HG03064 (cell line): ENCODE results near the gene RPS6KB2.
"Not testable (repeated sequence)": the region's sequence is repeated elsewhere in the genome, so short reads cannot be mapped to it uniquely, and the experiment has no call there.

Experiments used
- ATAC-seq: cut with Tn5 transposase; IDR thresholded peaks from one replicate; pipeline ENCODE4 v1.9.1; 2021; ENCODE audit warnings: low read depth; ENCODE audit not compliant: unreplicated experiment

RPS6KB2 gene

GRCh38 chr11:67397536-67397935 lies 30.8 kb upstream of the RPS6KB2 start:
- no peak for ATAC-seq

- ATAC-seq, result no peak
Observed at GRCh38 chr11:67397986-67398660, 30.2 kb upstream of the RPS6KB2 start.

- ATAC-seq, result no peak
Observed at GRCh38 chr11:67398661-67399563, 29.4 kb upstream of the RPS6KB2 start.

- no peak for ATAC-seq
Observed at GRCh38 chr11:67400251-67400941, 27.9 kb upstream of the RPS6KB2 start.

DNA sequence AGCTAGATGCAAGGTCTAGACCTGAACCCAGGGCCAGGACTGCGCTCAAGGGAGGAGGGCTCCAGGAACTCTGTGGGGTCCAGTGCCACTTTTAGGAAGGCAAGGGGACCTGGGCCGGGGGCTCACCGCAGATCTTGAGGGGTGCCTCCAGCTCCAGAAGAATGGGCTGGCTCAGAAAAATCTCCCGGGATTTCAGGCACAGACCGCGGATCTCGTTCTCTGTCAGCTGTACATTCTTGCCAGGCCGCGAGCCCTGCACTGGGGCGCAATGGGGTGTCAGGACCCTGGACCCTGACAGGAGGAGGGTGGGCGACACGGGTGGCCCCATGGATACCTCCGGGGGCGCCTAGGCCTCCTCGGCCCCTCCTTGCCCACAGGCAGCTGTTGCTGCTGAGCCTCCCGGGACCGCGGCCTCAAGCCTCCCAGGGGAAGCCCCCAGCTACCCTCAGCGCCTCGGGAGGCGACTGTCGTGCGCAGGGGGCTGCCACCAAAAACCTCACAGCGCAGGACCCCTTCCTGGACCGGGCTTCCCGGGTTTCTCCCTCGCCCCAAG lies 27.3 kb upstream of the RPS6KB2 start:
- ATAC-seq, result no peak

DNA sequence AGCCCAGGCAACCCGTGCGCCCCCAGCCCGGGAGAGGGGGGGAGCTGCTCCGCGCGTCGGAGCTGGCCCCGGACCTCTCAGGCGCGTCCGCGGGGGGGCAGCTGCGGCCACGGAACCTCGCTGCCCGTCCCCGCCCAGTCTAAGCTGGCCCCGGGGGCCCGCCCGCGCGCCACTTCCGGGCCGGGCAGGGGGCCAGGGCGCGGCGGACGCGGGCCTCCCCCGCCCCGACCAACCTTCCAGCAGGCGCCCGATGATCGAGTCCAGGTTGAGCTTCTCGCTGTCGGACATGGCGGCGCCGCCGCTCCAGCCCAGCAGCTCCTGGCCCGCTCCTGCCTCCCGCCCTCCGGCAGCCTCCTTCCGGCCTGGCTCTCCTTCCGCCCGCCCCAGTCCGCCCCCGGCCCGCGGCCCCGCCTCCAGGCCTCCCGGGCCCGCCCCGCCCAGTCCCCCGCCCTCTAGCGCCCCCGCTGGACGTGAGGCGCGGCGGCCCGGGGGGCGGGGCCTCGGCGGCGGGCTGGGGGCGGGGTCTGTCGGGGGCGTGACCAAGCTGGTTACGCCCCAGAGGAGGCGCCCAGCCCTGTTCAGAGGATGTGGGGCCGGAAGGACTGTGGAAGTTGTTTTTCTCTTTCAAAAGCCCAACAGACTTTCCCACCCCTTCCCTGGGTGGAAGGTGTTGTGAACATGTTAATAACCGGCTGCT lies 26.7 kb upstream of the RPS6KB2 start, which contains the start of gene PPP1CA:
Gene PPP1CA (minus strand): TSS at position 364 of the 697 bp plus-strand sequence. CDS start 76 bp downstream, at position 288.
- peak; percentile 50 for ATAC-seq

GRCh38 chr11:67402192-67402839 lies 26.0 kb upstream of the RPS6KB2 start:
- ATAC-seq, result not testable (repeated sequence)

GRCh38 chr11:67403085-67403484 lies 25.2 kb upstream of the RPS6KB2 start:
- ATAC-seq, result not testable (repeated sequence)

DNA sequence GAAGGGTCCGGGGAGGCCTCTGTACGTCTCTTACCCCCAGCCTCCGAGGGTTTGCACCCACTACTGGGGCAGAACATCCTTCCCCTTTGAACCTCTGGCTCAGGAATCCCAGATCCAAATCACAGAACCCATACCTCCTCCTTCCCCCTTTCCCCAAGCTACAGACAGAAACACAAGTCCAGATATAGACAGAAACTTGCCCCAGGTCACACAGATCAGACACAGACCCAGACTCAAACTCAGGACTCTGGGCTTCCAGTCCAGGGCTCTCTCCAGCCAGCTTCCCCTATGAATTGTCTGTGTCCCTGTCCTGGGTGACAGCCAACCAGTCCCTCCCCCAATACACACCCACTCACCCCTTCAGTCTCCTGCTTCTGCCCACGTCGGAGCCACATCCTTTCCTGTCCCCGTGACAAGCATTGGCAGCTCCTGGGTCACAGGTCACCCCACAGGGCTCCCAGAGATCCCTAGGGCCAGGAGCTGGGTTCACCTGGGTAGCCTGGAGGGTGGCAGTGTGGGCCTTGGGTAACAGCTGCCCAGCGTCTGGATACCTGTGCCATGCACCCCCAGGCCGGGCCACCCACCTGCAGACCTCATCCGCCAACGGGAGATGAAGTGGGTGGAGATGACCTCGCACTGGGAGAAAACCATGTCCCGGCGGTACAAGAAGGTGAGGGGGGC lies 23.6 kb upstream of the RPS6KB2 start:
- no peak for ATAC-seq

- no peak for ATAC-seq
Observed at GRCh38 chr11:67405196-67405567, 23.1 kb upstream of the RPS6KB2 start.

GRCh38 chr11:67405688-67406339 lies 22.5 kb upstream of the RPS6KB2 start:
- ATAC-seq, result no peak

- no peak for ATAC-seq
Observed at GRCh38 chr11:67406420-67406968, 21.8 kb upstream of the RPS6KB2 start.

- ATAC-seq, result no peak
Observed at GRCh38 chr11:67406969-67407687, 21.2 kb upstream of the RPS6KB2 start.

DNA sequence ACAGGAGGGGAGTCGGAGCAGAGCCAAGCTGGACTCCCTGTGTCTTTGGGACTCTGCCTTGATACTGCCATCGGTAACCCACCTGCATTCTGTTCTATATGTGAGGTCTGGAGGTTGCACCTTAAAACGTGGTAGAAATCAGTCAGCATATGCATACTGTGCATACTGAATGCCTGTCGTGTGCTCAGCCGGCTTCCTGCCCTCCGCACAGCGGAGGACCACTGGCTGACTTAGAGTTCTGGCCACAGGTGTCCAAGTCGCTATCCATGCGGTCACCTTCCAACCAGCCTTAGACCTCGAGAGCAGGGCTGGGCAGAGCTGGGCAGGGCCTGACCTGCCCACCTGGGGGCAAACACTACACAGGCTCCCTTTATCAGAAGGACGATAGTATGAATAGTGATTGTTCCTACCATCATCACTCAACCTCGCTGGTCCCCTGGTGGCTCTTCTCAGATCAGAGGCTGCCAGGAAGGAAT lies 20.6 kb upstream of the RPS6KB2 start:
- no peak for ATAC-seq

- no peak for ATAC-seq
Observed at GRCh38 chr11:67408437-67409200, 19.7 kb upstream of the RPS6KB2 start.

- no peak for ATAC-seq
Observed at GRCh38 chr11:67409261-67409666, 19.0 kb upstream of the RPS6KB2 start.
